Hematopoietic multipotent progenitor cell treated with erythropoietin and hydrocortisone succinate and interleukin-3 and kit ligand, for 6 days (in vitro differentiated cells): Measurements from ENCODE around the gene PFDN2.

Experiments used
- DNase-seq: peaks from one replicate; pipeline ENCODE4 v3.0.0-alpha.2; 2015

Gene PFDN2

DNA sequence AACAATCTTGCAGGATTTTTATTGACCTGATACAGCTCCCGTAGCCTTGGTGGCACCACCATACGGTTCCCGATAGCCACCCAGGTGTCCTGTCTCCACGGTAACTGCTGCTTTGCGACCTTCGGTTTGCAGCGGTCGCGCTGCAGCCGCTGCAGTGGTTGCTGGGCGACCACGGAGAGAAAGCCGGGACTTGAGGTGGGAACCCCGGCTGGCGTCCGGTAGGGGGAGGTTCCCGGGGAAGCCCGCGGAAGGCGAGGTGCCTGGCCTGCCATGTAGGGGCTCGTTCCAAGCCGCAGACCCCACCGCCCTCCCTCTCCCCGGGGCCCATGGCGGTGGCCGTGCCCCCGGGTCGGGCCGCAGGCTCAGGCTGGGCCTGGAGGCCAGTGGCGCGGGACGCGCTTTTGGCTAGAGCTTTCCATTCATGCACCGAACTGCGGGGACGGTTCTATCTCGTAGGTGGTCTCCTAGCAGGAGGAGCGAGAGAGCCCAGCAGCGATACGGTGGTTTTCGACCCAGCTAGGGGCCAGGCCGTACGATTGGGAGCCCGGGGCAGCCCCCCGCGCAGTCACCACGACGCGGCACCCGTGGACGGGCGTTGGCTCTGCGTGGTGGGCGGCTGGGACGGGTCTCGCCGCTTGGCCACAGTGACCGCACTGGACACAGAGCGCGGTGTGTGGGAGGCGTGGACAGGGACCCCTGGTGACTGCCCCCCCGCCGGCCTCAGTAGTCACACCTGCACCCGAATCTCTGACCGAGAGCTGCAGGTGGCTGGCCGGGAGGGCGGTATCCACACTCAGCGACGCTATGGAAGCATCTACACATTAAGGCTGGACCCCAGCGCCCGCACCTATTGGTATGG is 19.4 kb downstream of the PFDN2 start, which contains the start of gene KLHDC9:
Gene KLHDC9 (plus strand): TSS at position 152 of the 859 bp plus-strand sequence. CDS start 175 bp downstream, at position 327.
- peak; percentile 82 for DNase-seq

- no peak for DNase-seq
These were observed 21.3 kb downstream of the PFDN2 start for GRCh38 chr1:161096530-161096929.

DNA sequence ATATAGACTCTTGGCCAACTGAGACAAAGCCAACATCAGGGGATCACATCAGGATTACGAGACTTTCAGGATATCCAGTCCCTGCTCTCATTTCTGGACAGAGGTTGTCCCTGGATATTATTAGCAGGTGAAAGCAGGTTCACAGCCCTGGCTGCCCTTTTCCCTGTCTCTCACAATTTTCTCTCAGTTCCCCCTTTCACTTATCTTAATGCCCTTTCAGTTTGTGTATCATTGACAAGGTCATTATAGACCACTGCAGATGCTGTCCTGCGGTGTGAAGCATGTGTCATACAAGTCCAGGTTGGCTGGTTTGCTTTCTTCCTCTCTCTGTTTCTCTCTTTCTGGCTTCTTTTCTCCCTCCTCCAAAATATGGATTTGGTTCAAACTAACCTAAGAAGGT is 21.8 kb downstream of the PFDN2 start:
- DNase-seq: no peak

DNA sequence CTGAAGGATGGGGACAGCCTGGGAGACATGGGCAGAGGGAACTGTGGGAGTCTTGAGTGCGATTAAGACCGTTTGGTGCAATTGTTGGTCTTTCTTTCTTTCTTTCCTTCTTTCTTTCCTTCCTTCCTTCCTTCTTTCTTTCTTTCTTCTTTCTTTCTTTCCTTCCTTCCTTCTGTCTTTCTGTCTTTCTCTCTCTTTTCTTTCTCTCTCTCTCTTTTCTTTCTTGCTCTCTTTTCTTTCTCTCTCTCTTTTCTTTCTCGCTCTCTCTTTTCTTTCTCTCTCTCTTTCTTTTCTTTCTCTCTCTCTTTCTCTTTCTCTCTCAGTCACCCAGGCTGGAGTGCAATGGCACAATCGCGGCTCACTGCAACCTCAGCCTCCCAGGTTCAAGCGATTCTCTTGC is 22.6 kb downstream of the PFDN2 start:
- no peak for DNase-seq

DNA sequence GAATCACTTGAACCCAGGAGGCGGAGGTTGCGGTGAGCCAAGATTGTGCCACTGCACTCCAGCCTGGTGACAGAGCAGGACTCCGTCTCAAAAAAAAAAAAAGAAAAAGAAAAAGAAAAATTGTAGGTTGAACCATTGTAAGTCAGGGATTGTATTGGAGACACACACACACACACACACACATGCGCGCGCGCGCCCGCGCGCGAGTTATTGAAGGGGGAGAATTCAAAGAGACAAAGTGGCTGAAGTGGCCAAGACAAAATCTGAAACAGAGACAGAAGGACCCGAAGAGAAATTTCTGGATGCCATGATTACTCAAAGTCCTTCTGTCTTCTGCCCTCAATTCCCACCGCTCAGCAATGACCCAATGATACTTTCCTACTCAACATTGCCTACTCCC is 23.4 kb downstream of the PFDN2 start:
- DNase-seq: no peak

GRCh38 chr1:161092621-161093028 is 25.2 kb downstream of the PFDN2 start:
- no peak for DNase-seq

DNA sequence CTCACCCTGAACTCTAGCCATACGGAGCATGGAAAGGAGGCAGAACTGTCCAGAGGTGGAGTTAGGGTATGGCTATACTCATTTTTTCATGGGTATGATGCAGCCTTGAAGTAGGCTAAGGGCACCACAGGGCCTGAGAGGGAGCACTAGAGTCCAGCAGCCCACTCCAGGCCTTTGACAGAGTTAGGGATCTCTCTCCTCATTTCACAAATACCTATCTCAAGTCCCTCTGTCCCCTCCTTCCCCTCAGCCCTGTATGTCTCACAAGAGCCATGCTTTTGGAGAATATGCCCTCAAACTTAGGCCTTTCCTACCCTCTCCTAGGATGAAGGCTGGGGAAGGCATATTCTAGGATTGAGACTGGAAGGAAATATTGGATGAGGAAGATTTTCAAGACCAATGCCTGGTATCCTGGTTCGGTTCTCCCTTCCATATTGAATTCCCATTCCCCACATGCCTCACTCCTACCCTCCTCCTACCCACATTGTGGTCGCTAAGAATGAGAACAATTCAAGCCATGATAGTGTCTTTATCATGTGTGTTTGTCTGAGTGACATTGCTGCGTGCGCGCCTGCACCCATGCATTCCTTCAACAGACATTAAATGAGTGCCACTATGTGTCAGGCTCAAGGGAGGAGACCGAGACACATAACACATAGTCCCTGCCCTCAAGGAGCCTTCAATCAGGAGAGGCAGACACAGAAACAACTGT is 25.9 kb downstream of the PFDN2 start:
- DNase-seq: no peak

DNA sequence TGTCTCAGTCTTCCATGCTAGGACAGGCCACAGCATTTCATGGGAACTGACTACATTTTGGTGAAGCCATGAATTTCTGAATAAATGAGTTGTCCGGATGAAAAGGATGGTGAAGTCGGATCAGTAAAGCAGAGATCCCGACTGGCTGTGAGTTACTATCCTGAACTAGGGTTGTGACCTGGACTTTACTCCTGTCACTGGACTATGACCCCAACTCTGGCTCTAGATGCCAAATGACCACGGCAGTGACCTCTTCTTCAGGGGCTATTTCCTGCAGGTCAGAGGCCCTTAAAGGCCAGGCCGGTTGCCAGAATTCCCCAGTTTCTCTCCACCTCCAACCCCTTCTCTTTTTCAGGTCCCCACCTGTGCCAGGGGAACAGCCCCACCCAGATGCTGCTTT is 26.7 kb downstream of the PFDN2 start:
- DNase-seq: no peak

DNA sequence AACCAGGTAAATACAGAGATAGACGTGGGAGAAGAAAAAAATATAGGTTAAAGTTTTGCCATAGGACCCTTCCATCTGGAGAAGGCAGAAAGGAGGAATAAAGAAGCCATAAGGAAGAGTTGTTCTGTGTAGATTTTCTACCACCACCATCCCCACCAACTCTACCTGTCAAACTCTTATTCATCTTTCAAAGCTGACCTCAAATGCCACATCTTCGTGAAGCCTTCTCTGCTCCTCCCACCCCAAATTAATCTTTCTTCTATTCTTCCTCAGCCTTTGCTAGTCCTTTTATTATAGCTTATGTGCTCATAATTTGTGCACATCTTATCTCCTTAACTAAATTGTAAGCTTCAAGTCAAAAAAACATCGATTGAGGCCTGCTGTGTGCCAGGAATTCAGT is 27.2 kb downstream of the PFDN2 start:
- no peak for DNase-seq

DNA sequence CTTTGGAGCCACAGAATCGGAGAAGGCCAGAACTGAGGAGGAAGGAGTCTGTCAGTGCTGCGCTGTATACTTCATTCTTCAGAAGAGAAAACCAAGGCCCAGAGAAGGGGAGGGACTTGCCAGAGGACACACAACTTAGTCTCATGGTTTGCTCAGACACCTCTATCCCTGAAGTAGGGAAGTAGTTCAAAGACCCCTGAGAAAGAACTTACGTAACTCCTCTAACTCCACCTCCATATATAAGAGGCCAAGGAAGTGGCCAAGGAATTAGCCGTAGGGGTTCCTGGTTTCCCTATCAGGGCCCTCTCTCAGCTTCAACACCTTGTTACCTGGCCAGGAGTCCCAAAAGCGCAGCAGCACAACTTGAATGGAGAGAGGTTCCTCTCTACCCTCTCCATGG is 27.9 kb downstream of the PFDN2 start:
- DNase-seq: no peak

GRCh38 chr1:161089251-161089924 is 28.4 kb downstream of the PFDN2 start, which contains the start of gene NECTIN4:
TSS of gene NECTIN4 (minus strand) at chr1:161089558. CDS start at chr1:161089296, 262 bp downstream.
- no peak for DNase-seq

DNA sequence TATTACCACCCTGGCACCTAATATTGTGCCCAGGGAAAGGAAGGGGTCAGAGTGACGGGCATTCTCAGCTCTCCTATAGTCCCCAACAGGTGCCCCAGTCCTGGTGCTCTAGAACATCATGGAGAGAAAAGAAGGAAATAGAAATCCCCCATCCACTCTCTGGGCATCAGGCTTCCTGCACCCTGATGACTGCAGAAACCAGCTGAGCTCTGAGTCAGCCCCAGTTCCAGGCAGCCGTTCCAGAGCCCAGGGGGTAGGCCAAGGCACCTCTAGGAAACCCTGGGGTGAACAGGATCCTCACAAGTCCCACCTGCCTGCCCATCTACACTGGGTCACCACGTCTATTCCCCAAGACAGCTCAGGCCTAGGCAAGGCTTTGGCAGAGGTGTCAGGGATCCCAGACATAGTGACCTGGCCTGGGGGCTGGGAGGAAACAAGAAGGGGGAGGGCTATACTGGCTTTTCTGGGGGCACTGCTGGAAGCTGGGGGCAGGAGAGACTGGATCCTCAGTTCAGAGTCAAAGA is 29.2 kb downstream of the PFDN2 start:
- no peak for DNase-seq

DNA sequence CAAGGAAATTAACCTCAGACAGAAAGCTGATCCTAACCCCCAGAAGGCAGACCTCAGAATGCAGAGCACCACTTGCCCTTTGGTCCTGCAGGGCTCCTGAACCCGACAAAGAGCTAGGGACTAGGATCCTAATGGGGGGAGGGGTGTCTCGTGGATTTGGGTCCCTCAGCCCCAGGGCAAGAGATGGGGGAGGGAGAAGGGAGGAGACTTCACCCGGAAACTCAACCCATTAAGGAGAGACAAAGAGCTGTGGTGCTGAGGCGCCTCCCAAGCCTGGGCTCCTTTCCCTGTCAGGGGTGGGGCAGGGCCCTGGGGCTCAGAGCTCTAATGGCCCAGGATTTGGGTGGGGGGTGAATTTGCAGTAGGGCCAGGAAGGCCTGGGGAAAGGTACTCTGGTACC is 31.4 kb downstream of the PFDN2 start:
- no peak for DNase-seq

DNA sequence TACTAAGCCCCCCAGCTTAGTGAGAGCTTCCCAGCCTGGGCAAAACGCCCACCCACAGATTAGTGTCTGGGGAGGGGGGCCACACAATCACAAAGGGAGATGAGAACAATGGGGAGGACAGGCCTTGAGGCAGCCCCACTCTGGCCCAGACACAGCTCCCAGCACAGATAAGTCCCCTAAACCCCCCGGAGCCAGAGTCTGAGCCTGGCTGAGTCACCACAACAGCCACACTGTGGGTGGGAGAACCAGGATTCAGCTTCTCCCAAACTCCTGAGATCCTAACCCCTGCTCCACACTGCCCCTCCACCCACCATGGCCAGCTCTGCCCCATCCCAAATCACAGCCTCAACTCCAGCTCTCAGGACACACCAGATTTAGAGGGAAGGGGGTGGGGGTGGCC is 32.7 kb downstream of the PFDN2 start:
- DNase-seq: no peak

- no peak for DNase-seq
These were observed 33.2 kb downstream of the PFDN2 start for GRCh38 chr1:161084597-161084988.

DNA sequence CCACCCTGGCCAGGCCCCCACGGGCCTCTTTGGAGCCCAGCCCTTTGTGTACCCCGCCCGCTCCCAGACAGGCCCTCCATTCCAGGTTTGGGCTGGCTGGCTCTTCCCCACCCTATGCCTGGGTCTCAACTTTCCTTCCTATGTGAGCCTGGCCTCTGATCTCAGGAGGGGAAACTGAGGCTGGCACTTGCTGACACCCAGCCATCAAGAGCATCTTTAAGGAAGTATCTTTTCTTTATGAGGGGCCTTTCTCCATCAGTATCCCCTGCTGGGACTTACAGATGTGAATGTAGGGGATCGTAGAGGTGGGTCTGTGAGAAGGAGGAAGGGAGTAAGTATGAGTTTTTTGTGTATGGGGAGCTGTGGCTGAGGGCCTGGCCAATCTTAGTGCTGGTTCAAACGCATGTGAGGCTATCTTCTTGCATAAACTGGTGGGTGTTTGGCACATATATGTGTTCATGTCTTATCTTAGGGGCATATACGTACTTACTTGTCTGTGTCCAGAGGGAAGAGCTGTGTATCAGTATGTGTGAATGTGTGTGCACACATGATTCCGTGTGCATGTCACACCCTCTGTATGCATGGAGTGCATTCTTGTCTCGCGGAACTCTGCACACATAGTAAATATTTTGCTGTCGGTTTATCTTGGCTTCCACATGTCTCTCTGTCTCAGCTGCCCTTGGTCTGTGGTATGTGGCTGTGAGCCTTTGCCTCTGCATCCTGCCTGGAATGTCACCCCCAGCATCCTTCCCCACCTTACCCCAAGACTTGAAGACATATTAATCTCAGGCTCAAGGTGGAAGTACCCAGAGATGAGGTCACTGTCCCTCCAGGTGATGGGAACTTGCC is 33.9 kb downstream of the PFDN2 start:
- no peak for DNase-seq

DNA sequence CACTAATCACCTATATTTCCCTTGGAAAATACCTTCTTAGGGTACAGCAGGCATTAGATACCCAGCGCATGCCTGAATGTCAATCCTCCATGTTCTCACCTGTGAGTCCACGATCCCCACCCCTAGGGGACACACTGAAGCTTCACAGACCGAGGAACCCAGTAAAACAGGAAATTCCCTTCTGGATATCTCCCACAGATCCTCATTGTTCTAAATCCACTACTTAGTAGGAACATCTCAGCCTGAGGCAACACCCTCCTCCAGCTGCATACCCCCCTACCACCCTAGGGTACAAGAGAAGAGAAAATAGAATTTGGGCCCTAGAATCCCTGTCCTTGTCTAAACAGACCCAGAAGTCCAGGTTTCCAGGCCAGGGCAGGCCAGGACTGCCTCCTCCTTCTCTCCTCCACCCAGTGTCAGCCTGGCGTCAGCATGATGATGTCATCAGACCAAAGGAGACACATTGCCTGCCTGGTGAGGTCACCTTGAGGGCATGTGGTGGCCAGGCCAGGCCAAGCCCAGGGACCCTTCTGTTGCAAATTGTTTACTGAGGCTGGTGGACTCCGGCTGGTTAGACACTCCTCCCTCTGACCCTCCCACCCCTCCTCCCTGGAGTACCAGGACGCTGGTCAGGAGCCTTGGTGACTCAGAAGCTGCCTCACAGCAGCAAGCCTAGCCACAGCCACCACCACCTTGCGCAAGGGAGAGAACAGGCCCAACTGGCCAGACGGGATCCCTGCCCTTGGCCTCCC is 34.7 kb downstream of the PFDN2 start:
- peak; percentile 69 for DNase-seq

- DNase-seq: no peak
These were observed 35.4 kb downstream of the PFDN2 start for GRCh38 chr1:161082483-161082882.

DNA sequence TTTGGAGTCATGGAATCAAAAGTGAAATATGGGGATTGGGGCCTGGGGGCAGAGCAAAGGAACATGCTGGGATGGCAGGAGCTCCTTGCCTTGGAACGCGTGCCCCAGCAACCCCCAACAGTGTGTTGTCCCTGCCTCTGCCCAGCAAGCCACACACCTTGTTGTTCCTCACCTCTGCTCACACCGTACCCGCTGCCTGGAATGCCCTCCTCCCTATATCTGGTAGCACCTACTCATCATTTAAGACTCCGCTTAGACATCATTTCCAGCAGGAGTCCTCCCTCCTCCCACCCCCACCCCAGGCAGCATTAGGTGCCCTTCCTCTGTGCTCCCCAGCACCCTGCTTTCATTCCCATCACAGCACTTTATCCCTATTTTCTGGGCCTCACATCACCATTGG is 36.3 kb downstream of the PFDN2 start:
- no peak for DNase-seq

- DNase-seq: no peak
These were observed 37.1 kb downstream of the PFDN2 start for GRCh38 chr1:161080441-161081405.
